Panc1 (cell line): ENCODE measurements around the gene AFF2. TPM values are rescaled to one million over a fixed set of nuclear protein-coding genes. Genes with fewer than 3 reads are reported as not detected.

ENCODE experiments used
- ATAC-seq: fragments of 200-7000 bp; cut with Tn5 transposase; 2 replicates; pipeline ENCODE4 v1.9.1; 2020; ENCODE audit warnings: mild to moderate bottlenecking, moderate library complexity
- BruUV-seq: library from RNA; stranded (reverse); fragments of 400-500 nt; replicated peaks from 2 replicates; lab custom pipeline; 2021; lab: Mats Ljungman, UMichigan
- CTCF ChIA-PET: fragments of 300-600 bp; sonication (Branson Sonifier 250); formaldehyde crosslinking; loops from one replicate; lab custom pipeline; 2022; ENCODE audit warnings: antibody characterized with exemption; lab: Charles Lee
- POLR2A ChIA-PET: fragments of 300-600 bp; sonication (Branson Sonifier 250); formaldehyde crosslinking; loops from one replicate; lab custom pipeline; 2022; ENCODE audit warnings: antibody characterized with exemption; lab: Charles Lee
- DNase-seq: peaks from one replicate; pipeline ENCODE4 v3.0.0-alpha.2; 2010; ENCODE audit warnings: low read depth, low spot score
- H3K27ac ChIP-seq: 2 replicates; pipeline ENCODE4 v1.5.1; 2011; ENCODE audit warnings: mild to moderate bottlenecking, low read length, inconsistent platforms
- H3K27me3 ChIP-seq: fragments of 200-500 bp; sonication (Bioruptor generic); 2 replicates; pipeline ENCODE4 v1.6.0; 2014; ENCODE audit warnings: low read length, inconsistent platforms; ENCODE audit not compliant: control insufficient read depth, insufficient read depth
- H3K36me3 ChIP-seq: fragments of 200-500 bp; sonication (Bioruptor generic); 2 replicates; pipeline ENCODE4 v1.5.1; 2014; ENCODE audit warnings: inconsistent platforms, mild to moderate bottlenecking, low read length, moderate library complexity; ENCODE audit not compliant: control insufficient read depth, insufficient read depth
- H3K4me1 ChIP-seq: 2 replicates; pipeline ENCODE4 v1.5.1; 2011; ENCODE audit warnings: inconsistent platforms, mild to moderate bottlenecking, low read length, moderate library complexity; ENCODE audit not compliant: control insufficient read depth, insufficient read depth
- H3K4me3 ChIP-seq, 2 experiments: 2 replicates each; pipeline ENCODE4 v1.5.1; 2011 to 2012; ENCODE audit warnings: low read depth in 2 of 2, low read length in 2 of 2, mild to moderate bottlenecking in 2 of 2, inconsistent platforms in 1 of 2, moderate library complexity in 1 of 2
- H3K9me3 ChIP-seq: fragments of 200-500 bp; sonication (Bioruptor generic); 2 replicates; pipeline ENCODE4 v1.5.1; 2014; ENCODE audit warnings: low read depth, mild to moderate bottlenecking, inconsistent platforms, low read length, moderate library complexity; ENCODE audit not compliant: control insufficient read depth, insufficient read depth
- POLR2AphosphoS5 ChIP-seq: IDR thresholded peaks from 2 replicates; pipeline ENCODE4 v1.6.1; 2012; ENCODE audit warnings: mild to moderate bottlenecking, low read depth, low read length, moderate library complexity
- SIN3A ChIP-seq: IDR thresholded peaks from 2 replicates; pipeline ENCODE4 v1.6.1; 2012; ENCODE audit warnings: low read depth, mild to moderate bottlenecking, low read length, moderate library complexity, borderline replicate concordance; ENCODE audit not compliant: insufficient read depth
- TCF7L2 ChIP-seq: IDR thresholded peaks from 2 replicates; pipeline ENCODE4 v1.6.1; 2011; ENCODE audit warnings: mild to moderate bottlenecking, low read depth, low read length, inconsistent platforms
- in situ Hi-C: cut with HindIII; loops from 2 replicates; pipeline ENCODE4 v1.10.0; 2016; ENCODE audit warnings: low sequenced_read_pairs, low pct_unique_long_range_greater_than_20kb
- intact Hi-C: fragments of 100-400 bp; cut with micrococcal nuclease; formaldehyde crosslinking; loops from one replicate; pipeline ENCODE4 v1.10.0; 2022; ENCODE audit not compliant: unreplicated experiment
- total RNA-seq: library from RNA; stranded (reverse); gene quantifications from one replicate; pipeline ENCODE4 v1.2.1, GENCODE V29; 2021; ENCODE audit not compliant: unreplicated experiment
- TF ChIP-seq, protein P1 (sequence below): fragments of 450-650 bp; IDR thresholded peaks from 2 replicates; pipeline ENCODE4 v1.5.1; 2017; ENCODE audit warnings: mild to moderate bottlenecking
- TF ChIP-seq, protein P2 (sequence below), 2 experiments: IDR thresholded peaks; 2 replicates each; pipeline ENCODE4 v1.6.1; 2011 to 2012; ENCODE audit warnings: low read depth in 2 of 2, control low read depth in 1 of 2, low read length in 1 of 2, mild to moderate bottlenecking in 1 of 2, moderate library complexity in 1 of 2; ENCODE audit not compliant: insufficient read depth in 1 of 2

AFF2 gene
- total RNA-seq, 1 experiment from 2014 or later: 0.05 TPM

DNA sequence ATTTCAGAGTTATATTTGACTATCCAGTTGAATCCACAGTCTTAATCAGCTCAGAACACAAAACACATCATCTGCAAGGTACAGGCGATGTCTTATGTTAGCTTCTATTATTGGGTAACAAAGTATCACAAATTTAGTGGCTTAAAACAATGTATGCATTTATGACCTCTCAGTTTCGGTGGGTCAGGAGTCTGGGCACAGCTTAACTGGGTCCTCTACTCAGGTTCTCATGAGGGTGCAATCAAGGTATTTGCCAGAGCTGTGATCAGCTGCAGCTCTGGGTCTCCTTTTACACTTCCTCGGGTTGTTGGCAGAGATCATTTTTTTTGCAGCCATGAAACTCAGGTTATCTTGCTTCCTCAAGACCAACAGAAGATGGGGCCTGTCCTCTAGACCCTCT, 505.8 kb downstream of the AFF2 start:
- Histone ChIP-seq H3K4me3 (no peak overlapping the region), H3K36me3 (no peaks in the 10 kb centered on the region), H3K27ac (no peak overlapping the region), H3K4me1 (no peaks in the 10 kb centered on the region), H3K27me3 (no peaks in the 10 kb centered on the region), H3K9me3 (no peaks in the 10 kb centered on the region)
- CTCF ChIA-PET: no interaction called here
- intact Hi-C loops (no loop called here), in situ Hi-C loops (no loop called here)
- no peak for ATAC-seq
- TF ChIP-seq SIN3A: no peak
- TF ChIP-seq POLR2AphosphoS5: no peak
- TF ChIP-seq, protein P1, sequence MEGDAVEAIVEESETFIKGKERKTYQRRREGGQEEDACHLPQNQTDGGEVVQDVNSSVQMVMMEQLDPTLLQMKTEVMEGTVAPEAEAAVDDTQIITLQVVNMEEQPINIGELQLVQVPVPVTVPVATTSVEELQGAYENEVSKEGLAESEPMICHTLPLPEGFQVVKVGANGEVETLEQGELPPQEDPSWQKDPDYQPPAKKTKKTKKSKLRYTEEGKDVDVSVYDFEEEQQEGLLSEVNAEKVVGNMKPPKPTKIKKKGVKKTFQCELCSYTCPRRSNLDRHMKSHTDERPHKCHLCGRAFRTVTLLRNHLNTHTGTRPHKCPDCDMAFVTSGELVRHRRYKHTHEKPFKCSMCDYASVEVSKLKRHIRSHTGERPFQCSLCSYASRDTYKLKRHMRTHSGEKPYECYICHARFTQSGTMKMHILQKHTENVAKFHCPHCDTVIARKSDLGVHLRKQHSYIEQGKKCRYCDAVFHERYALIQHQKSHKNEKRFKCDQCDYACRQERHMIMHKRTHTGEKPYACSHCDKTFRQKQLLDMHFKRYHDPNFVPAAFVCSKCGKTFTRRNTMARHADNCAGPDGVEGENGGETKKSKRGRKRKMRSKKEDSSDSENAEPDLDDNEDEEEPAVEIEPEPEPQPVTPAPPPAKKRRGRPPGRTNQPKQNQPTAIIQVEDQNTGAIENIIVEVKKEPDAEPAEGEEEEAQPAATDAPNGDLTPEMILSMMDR: no peak
- TF ChIP-seq, protein P2, sequence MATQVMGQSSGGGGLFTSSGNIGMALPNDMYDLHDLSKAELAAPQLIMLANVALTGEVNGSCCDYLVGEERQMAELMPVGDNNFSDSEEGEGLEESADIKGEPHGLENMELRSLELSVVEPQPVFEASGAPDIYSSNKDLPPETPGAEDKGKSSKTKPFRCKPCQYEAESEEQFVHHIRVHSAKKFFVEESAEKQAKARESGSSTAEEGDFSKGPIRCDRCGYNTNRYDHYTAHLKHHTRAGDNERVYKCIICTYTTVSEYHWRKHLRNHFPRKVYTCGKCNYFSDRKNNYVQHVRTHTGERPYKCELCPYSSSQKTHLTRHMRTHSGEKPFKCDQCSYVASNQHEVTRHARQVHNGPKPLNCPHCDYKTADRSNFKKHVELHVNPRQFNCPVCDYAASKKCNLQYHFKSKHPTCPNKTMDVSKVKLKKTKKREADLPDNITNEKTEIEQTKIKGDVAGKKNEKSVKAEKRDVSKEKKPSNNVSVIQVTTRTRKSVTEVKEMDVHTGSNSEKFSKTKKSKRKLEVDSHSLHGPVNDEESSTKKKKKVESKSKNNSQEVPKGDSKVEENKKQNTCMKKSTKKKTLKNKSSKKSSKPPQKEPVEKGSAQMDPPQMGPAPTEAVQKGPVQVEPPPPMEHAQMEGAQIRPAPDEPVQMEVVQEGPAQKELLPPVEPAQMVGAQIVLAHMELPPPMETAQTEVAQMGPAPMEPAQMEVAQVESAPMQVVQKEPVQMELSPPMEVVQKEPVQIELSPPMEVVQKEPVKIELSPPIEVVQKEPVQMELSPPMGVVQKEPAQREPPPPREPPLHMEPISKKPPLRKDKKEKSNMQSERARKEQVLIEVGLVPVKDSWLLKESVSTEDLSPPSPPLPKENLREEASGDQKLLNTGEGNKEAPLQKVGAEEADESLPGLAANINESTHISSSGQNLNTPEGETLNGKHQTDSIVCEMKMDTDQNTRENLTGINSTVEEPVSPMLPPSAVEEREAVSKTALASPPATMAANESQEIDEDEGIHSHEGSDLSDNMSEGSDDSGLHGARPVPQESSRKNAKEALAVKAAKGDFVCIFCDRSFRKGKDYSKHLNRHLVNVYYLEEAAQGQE (IDR thresholded peaks at IDR 0.05; ENCODE audit: insufficient read depth in 1 of 2, low read depth in 2 of 2, low read length in 1 of 2): no peak
- no peak for TF ChIP-seq TCF7L2
- POLR2A ChIA-PET: no interaction called here
- no peak for DNase-seq
- no TSS peak for BruUV-seq

- H3K4me3 ChIP-seq: no peak overlapping the region
- no peaks in the 10 kb centered on the region for H3K36me3 ChIP-seq
- ChIA-PET POLR2A (no interaction called here), CTCF (no interaction called here)
- BruUV-seq: no TSS peak
- intact Hi-C loops: no loop called here
- TF ChIP-seq TCF7L2 (no peak), SIN3A (no peak), POLR2AphosphoS5 (no peak)
- TF ChIP-seq, protein P2 (IDR thresholded peaks at IDR 0.05; ENCODE audit: insufficient read depth in 1 of 2, low read depth in 2 of 2, low read length in 1 of 2): no peak
- TF ChIP-seq, protein P1: no peak
- ATAC-seq (no peak), DNase-seq (no peak)
- no peak overlapping the region for H3K27ac ChIP-seq
- H3K27me3 ChIP-seq: no peaks in the 10 kb centered on the region
- H3K4me1 ChIP-seq: no peaks in the 10 kb centered on the region
- H3K9me3 ChIP-seq: no peaks in the 10 kb centered on the region
- in situ Hi-C loops: no loop called here
These were observed 507.0 kb downstream of the AFF2 start for GRCh38 chrX:149007423-149007822.
